Measurements from ENCODE around the gene TNS4.

DNA sequence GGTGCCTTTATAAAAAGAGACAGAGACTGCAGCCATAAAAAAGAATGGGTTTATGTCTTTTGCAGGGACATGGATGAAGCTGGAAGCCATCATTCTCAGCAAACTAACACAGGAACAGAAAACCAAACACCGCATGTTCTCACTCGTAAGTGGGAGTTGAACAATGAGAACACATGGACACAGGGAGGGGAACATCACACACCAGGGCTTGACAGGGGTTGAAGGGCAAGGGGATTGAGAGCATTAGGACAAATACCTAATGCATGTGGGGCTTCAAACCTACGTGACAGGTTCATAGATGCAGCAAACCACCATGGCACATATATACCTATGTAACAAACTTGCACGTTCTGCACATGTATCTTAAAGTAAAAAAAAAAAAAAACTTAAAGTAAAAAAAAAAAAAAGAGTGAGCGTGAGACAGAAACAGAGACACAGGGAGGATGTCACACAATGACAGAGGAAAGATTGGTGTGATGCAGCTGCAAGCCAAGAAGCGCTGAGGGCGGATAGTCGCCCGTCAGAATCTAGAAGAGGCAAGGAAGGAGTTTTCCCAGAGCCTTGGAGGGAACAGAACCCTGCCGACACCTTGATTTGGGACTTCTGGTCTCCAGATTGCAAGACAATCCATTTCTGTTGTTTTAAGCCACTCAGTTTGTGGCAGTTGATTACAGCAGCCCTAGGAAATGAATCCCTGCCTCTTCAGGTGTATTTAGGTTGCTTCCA, 27.4 kb upstream of the TNS4 start:
- TF ChIP-seq POLR2AphosphoS5 (IDR thresholded peaks at IDR 0.05; ENCODE audit: control insufficient read depth, insufficient read depth, low read depth, low read length) (no peak), SAFB2 (IDR thresholded peaks at IDR 0.05; ENCODE audit: borderline replicate concordance, low read depth, low read length, severe bottlenecking) (no peak), MTA2 (IDR thresholded peaks at IDR 0.05; ENCODE audit: low read depth) (no peak), HMGN3 (IDR thresholded peaks at IDR 0.05; ENCODE audit: borderline replicate concordance, extremely low read depth, insufficient read length, low read depth, low read length) (no peak)
- TF ChIP-seq, protein P1, sequence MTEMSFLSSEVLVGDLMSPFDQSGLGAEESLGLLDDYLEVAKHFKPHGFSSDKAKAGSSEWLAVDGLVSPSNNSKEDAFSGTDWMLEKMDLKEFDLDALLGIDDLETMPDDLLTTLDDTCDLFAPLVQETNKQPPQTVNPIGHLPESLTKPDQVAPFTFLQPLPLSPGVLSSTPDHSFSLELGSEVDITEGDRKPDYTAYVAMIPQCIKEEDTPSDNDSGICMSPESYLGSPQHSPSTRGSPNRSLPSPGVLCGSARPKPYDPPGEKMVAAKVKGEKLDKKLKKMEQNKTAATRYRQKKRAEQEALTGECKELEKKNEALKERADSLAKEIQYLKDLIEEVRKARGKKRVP (CRISPR knock-in tag; IDR thresholded peaks at IDR 0.05), result no peak
- TF ChIP-seq, protein P2, sequence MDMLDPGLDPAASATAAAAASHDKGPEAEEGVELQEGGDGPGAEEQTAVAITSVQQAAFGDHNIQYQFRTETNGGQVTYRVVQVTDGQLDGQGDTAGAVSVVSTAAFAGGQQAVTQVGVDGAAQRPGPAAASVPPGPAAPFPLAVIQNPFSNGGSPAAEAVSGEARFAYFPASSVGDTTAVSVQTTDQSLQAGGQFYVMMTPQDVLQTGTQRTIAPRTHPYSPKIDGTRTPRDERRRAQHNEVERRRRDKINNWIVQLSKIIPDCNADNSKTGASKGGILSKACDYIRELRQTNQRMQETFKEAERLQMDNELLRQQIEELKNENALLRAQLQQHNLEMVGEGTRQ (CRISPR knock-in tag; IDR thresholded peaks at IDR 0.05), result no peak

Data from K562 (cell line).